ENCODE measurements around the gene MRPL47. TPM values are rescaled to one million over a fixed set of nuclear protein-coding genes. Genes with fewer than 3 reads are reported as not detected.

The MRPL47 gene
- total and polyA plus RNA-seq, 9 of the 15 experiments (the other 6 are each of a cell fraction or from before 2014, with no cell fraction given) = 101 to 437 (median 141) TPM

GRCh38 chr3:179653096-179653797 lies 48.8 kb upstream of the MRPL47 start (continued):
- TF ChIP-seq ZNF134 (CRISPR knock-in tag; conservative IDR thresholded peaks at IDR 0.05) (no peak), CTCF (IDR thresholded peaks at IDR 0.05 in 2 of 3, conservative IDR thresholded peaks at IDR 0.05 in 1 of 3; ENCODE audit: insufficient read depth in 2 of 3, low read depth in 1 of 3, low read length in 3 of 3) (peak in 1 of 3 experiments; percentile 21; a peak in 1 of 6 replicates), BACH1 (tag; IDR thresholded peaks at IDR 0.05) (no peak), ZNF23 (CRISPR knock-in tag; IDR thresholded peaks at IDR 0.05) (no peak), POLR3A (IDR thresholded peaks at IDR 0.05; ENCODE audit: borderline replicate concordance, extremely low read depth, insufficient read depth, insufficient read length) (no peak), ETV6 (IDR thresholded peaks at IDR 0.05; ENCODE audit: borderline replicate concordance in 1 of 2, low read depth in 2 of 2, low read length in 1 of 2) (no peak), ETV6 (CRISPR knock-in tag; IDR thresholded peaks at IDR 0.05; ENCODE audit: borderline replicate concordance) (no peak), KLF1 (tag; IDR thresholded peaks at IDR 0.05) (no peak), SPI1 (IDR thresholded peaks at IDR 0.05; ENCODE audit: borderline replicate concordance, low read depth, low read length) (no peak), NCOR1 (IDR thresholded peaks at IDR 0.05) (no peak), BCOR (IDR thresholded peaks at IDR 0.05) (peak; percentile 44), HIVEP1 (CRISPR knock-in tag; IDR thresholded peaks at IDR 0.05) (no peak), ZC3H4 (CRISPR knock-in tag; IDR thresholded peaks at IDR 0.05; ENCODE audit: borderline replicate concordance) (no peak), ZNF133 (CRISPR knock-in tag; IDR thresholded peaks at IDR 0.05) (no peak), ZNF143 (CRISPR knock-in tag; IDR thresholded peaks at IDR 0.05) (no peak)
- TF ChIP-seq, protein P1, sequence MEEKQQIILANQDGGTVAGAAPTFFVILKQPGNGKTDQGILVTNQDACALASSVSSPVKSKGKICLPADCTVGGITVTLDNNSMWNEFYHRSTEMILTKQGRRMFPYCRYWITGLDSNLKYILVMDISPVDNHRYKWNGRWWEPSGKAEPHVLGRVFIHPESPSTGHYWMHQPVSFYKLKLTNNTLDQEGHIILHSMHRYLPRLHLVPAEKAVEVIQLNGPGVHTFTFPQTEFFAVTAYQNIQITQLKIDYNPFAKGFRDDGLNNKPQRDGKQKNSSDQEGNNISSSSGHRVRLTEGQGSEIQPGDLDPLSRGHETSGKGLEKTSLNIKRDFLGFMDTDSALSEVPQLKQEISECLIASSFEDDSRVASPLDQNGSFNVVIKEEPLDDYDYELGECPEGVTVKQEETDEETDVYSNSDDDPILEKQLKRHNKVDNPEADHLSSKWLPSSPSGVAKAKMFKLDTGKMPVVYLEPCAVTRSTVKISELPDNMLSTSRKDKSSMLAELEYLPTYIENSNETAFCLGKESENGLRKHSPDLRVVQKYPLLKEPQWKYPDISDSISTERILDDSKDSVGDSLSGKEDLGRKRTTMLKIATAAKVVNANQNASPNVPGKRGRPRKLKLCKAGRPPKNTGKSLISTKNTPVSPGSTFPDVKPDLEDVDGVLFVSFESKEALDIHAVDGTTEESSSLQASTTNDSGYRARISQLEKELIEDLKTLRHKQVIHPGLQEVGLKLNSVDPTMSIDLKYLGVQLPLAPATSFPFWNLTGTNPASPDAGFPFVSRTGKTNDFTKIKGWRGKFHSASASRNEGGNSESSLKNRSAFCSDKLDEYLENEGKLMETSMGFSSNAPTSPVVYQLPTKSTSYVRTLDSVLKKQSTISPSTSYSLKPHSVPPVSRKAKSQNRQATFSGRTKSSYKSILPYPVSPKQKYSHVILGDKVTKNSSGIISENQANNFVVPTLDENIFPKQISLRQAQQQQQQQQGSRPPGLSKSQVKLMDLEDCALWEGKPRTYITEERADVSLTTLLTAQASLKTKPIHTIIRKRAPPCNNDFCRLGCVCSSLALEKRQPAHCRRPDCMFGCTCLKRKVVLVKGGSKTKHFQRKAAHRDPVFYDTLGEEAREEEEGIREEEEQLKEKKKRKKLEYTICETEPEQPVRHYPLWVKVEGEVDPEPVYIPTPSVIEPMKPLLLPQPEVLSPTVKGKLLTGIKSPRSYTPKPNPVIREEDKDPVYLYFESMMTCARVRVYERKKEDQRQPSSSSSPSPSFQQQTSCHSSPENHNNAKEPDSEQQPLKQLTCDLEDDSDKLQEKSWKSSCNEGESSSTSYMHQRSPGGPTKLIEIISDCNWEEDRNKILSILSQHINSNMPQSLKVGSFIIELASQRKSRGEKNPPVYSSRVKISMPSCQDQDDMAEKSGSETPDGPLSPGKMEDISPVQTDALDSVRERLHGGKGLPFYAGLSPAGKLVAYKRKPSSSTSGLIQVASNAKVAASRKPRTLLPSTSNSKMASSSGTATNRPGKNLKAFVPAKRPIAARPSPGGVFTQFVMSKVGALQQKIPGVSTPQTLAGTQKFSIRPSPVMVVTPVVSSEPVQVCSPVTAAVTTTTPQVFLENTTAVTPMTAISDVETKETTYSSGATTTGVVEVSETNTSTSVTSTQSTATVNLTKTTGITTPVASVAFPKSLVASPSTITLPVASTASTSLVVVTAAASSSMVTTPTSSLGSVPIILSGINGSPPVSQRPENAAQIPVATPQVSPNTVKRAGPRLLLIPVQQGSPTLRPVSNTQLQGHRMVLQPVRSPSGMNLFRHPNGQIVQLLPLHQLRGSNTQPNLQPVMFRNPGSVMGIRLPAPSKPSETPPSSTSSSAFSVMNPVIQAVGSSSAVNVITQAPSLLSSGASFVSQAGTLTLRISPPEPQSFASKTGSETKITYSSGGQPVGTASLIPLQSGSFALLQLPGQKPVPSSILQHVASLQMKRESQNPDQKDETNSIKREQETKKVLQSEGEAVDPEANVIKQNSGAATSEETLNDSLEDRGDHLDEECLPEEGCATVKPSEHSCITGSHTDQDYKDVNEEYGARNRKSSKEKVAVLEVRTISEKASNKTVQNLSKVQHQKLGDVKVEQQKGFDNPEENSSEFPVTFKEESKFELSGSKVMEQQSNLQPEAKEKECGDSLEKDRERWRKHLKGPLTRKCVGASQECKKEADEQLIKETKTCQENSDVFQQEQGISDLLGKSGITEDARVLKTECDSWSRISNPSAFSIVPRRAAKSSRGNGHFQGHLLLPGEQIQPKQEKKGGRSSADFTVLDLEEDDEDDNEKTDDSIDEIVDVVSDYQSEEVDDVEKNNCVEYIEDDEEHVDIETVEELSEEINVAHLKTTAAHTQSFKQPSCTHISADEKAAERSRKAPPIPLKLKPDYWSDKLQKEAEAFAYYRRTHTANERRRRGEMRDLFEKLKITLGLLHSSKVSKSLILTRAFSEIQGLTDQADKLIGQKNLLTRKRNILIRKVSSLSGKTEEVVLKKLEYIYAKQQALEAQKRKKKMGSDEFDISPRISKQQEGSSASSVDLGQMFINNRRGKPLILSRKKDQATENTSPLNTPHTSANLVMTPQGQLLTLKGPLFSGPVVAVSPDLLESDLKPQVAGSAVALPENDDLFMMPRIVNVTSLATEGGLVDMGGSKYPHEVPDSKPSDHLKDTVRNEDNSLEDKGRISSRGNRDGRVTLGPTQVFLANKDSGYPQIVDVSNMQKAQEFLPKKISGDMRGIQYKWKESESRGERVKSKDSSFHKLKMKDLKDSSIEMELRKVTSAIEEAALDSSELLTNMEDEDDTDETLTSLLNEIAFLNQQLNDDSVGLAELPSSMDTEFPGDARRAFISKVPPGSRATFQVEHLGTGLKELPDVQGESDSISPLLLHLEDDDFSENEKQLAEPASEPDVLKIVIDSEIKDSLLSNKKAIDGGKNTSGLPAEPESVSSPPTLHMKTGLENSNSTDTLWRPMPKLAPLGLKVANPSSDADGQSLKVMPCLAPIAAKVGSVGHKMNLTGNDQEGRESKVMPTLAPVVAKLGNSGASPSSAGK (IDR thresholded peaks at IDR 0.05) = peak; percentile 42; the same call in 1 of the 2 replicates
